Nephron progenitor cell (in vitro differentiated cells): Measurements from ENCODE around the gene RPL35.

Experiments
- DNase-seq: peaks from one replicate; pipeline ENCODE4 v3.0.0; 2021
- H3K27ac Mint-ChIP-seq: 2 replicates; pipeline ENCODE4 v1.8.0; 2021; ENCODE audit warnings: mild to moderate bottlenecking, moderate library complexity, mixed read lengths
- H3K27me3 Mint-ChIP-seq: 2 replicates; pipeline ENCODE4 v1.8.0; 2021; ENCODE audit warnings: mild to moderate bottlenecking, low read depth, mixed read lengths; ENCODE audit not compliant: poor library complexity
- H3K36me3 Mint-ChIP-seq: 2 replicates; pipeline ENCODE4 v1.8.0; 2021; ENCODE audit warnings: low read depth, mixed read lengths
- H3K4me1 Mint-ChIP-seq: 2 replicates; pipeline ENCODE4 v1.8.0; 2021; ENCODE audit warnings: mixed read lengths
- H3K4me3 Mint-ChIP-seq: 2 replicates; pipeline ENCODE4 v1.8.0; 2021; ENCODE audit warnings: mild to moderate bottlenecking, moderate library complexity, mixed read lengths
- H3K9me3 Mint-ChIP-seq: 2 replicates; pipeline ENCODE4 v1.8.0; 2021; ENCODE audit warnings: mild to moderate bottlenecking, moderate library complexity, mixed read lengths
- TF ChIP-seq, protein P1 (sequence below): fragments of 200-600 bp; sonication (generic); IDR thresholded peaks from 2 replicates; pipeline ENCODE4 v1.5.0; 2021; ENCODE audit warnings: antibody characterized with exemption

Gene RPL35

GRCh38 chr9:124863371-124863871 is 1.7 kb upstream of the RPL35 start:
- no peak for DNase-seq
- Mint-ChIP-seq H3K9me3 (no peaks in the 10 kb centered on the region), H3K4me1 (peaks cover 60% of the 10 kb centered on the region), H3K27ac (no peak overlapping the region), H3K27me3 (peaks cover 6% of the 10 kb centered on the region), H3K36me3 (peaks cover 27% of the 10 kb centered on the region), H3K4me3 (peak overlapping the region; percentile 69)
- TF ChIP-seq, protein P1, sequence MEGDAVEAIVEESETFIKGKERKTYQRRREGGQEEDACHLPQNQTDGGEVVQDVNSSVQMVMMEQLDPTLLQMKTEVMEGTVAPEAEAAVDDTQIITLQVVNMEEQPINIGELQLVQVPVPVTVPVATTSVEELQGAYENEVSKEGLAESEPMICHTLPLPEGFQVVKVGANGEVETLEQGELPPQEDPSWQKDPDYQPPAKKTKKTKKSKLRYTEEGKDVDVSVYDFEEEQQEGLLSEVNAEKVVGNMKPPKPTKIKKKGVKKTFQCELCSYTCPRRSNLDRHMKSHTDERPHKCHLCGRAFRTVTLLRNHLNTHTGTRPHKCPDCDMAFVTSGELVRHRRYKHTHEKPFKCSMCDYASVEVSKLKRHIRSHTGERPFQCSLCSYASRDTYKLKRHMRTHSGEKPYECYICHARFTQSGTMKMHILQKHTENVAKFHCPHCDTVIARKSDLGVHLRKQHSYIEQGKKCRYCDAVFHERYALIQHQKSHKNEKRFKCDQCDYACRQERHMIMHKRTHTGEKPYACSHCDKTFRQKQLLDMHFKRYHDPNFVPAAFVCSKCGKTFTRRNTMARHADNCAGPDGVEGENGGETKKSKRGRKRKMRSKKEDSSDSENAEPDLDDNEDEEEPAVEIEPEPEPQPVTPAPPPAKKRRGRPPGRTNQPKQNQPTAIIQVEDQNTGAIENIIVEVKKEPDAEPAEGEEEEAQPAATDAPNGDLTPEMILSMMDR, result no peak

GRCh38 chr9:124860582-124861341 is 995 bp downstream of the RPL35 start:
- Mint-ChIP-seq H3K4me1 (peaks cover 40% of the 10 kb centered on the region), H3K27ac (peak overlapping the region; percentile 99), H3K9me3 (no peaks in the 10 kb centered on the region), H3K27me3 (peaks cover 6% of the 10 kb centered on the region), H3K36me3 (peaks cover 36% of the 10 kb centered on the region), H3K4me3 (peak overlapping the region; percentile 92)
- TF ChIP-seq, protein P1, result no peak
- DNase-seq, result no peak

DNA sequence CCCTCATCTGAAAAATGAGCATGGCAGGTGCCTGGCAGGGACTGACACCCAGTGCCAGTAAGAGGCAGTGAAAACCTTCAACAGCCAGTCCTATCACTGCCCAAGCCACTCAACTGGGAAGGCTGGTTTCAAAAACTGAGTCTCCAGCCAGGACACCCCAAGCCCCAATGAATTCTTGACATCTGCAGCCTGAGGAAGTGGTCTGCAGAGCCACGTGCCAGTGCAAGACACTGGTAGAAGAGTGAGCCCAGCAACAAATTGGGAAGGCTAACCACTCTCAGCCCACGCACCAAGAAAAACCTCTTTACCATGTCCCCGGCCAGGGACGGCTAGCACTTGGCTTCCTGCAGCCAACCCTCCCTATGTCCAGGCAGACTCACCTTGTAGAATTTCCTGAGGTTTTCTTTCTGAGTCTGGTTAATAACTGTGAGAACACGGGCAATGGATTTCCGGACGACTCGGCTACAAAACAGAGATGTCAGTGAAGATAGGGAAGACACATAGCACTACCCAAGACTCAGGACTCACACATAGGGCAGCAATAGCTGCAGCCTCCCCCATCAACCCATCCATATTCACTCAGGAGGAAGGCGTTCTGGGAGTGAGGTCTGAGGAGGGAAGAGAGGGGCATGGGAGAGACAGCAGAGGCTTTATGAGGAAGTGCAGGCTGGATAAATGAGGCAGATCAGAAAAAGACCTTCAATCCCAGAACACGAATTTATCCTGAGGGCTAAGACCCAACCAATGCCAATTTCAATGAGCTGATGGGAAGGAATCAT is 1.8 kb downstream of the RPL35 start:
- no peaks in the 10 kb centered on the region for H3K9me3 Mint-ChIP-seq
- TF ChIP-seq, protein P1, result no peak
- peaks cover 2% of the 10 kb centered on the region for H3K27me3 Mint-ChIP-seq
- DNase-seq, result no peak
- peaks cover 43% of the 10 kb centered on the region for H3K4me1 Mint-ChIP-seq
- H3K27ac Mint-ChIP-seq, result peak overlapping the region; percentile 99
- peak overlapping the region; percentile 92 for H3K4me3 Mint-ChIP-seq
- peaks cover 36% of the 10 kb centered on the region for H3K36me3 Mint-ChIP-seq

DNA sequence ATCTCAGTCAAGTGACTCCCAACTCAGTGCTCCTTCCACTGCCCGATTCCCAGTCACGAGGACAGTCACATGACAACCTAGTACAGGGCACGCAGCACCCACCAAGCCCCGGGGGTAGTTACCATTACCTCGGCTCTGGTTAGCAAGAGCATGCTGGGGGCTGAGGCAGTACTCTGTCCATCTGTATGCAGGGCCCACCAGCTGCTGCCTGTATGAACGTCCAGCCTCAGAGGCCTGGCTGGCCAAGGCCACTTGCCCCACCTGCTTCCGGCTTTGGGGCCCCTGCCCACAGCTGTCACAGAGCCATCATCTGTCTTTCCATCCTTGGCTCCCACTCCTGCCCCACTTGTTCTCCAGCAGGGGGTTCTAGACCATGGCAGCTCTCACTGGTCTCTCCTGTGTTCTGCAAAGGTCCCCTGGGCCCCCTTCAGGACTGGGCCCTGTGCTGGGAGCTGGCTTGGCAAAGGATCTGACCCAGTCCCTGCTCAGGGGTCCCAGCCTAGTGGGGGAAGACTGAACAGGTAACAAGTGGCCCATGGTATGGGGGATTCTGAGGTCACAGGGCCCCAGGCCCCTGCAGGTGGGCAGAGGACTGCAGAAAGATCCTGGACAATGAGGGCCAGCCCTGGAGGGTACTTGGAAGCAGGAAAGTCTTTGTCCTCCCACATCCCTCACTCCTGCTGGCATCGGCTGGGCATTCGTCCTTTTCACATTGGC is 3.3 kb downstream of the RPL35 start:
- H3K4me1 Mint-ChIP-seq, result peaks cover 40% of the 10 kb centered on the region
- no peaks in the 10 kb centered on the region for H3K9me3 Mint-ChIP-seq
- TF ChIP-seq, protein P1, result no peak
- no peaks in the 10 kb centered on the region for H3K27me3 Mint-ChIP-seq
- peaks cover 36% of the 10 kb centered on the region for H3K36me3 Mint-ChIP-seq
- DNase-seq, result no peak
- peak overlapping the region; percentile 59 for H3K27ac Mint-ChIP-seq
- H3K4me3 Mint-ChIP-seq, result no peak overlapping the region

DNA sequence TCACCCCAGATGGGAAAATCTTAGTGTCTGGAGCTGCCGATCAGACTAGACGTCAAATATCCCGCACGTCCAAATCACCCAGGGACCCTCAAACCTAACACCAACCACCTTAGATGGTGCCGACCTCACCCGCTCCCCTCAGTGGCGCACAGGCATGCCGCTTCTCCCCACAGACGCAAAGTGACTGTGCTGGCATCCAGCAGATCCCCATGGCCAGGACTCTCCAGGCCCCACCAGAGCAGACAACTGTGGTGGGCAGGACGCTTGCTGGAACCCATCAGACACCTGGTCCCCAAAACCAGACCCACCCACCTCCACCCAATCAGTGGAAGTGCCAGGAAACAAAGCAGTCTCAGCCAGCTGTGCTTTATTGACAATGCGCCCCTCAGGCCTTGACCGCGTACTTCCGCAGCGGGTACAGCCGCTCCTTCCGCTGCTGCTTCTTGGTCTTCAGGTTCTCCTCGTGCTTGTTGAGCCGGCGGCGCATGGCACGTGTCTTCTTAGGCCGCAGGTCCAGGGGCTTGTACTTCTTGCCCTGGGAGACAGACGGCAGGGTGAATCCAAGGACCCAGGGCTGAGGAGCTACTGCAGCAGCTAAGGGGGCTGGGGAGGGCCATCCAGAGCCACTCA is 4.1 kb downstream of the RPL35 start:
- no peak overlapping the region for H3K4me3 Mint-ChIP-seq

More for the DNA sequence above, 4.1 kb downstream of the RPL35 start:
- DNase-seq, result no peak
- TF ChIP-seq, protein P1, result no peak
- no peaks in the 10 kb centered on the region for H3K27me3 Mint-ChIP-seq
- peaks cover 39% of the 10 kb centered on the region for H3K4me1 Mint-ChIP-seq
- peaks cover 36% of the 10 kb centered on the region for H3K36me3 Mint-ChIP-seq
- peak overlapping the region; percentile 93 for H3K27ac Mint-ChIP-seq
- H3K9me3 Mint-ChIP-seq, result no peaks in the 10 kb centered on the region
